GM21360 (cell line): ENCODE results near the gene FAM111A.

Experiments
- ATAC-seq: cut with Tn5 transposase; IDR thresholded peaks from one replicate; pipeline ENCODE4 v1.9.1; 2021; ENCODE audit warnings: mild to moderate bottlenecking, moderate library complexity; ENCODE audit not compliant: unreplicated experiment

FAM111A gene

DNA sequence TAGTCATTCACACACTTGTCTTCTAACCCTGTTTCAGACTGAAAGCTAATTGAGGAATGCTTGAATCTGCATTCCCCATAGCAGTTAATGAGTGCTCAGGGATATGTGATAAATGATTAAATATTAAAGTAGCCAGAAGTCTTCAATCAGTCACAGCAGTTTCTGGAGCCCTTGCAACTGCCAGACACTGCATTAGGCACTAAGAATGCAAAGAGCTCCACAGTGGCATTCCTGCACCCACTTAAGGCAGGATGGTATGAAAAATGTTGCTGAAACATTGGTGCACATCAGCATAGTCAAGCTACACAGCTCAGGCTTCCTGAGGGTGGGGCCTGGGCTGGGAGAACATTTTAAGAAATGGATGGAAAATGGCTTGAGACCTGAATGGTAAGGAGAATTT lies 35.7 kb downstream of the FAM111A start:
- ATAC-seq, result no peak

GRCh38 chr11:59179121-59179520 lies 36.5 kb downstream of the FAM111A start:
- no peak for ATAC-seq

DNA sequence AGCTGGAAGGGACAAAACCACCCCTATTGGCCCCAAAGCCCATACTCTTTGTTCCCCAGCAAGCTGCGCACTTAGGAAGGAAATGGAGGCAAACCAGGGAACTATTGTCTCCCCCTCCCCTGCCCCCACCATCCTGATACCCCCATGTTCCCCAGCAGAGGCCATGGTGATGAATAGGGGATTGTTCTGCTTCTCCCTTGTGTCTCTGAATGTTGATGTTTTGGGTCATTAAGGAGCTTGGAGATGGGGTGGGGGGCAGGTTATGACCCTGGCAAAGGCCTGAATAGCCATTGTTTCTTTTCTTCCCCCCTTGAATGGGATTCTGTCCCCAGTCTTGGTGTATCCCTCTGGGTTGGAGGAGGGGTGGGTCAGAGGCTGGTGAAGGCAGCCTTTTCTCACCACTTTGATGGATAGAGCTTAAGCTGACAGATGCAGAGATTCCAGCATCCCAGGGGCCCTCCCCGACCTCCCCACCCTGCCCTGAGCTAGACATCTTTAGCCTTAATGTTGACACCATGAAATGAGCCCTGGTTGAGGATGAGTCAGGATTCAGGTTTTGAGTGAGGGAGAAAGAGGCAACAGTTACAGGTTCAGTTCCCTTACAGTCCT lies 37.6 kb downstream of the FAM111A start:
- ATAC-seq, result no peak

DNA sequence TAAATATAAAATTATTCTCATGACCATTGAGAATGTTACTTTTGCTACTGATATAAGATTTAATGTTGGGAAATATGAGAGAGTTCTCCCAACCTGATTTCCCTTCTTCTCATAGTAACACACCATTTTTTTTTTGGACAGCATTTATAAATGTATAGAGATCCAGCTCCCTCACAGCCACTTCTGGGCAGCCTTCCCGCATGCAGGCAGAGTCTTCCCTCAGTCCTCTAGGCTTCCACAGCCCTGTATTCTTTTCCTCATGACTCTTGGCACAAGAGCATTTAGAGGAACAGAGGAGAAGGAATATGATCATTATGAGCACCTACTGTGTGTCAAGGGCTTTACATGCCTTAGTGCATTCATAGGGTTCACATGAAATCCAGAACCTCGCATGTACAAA lies 38.3 kb downstream of the FAM111A start:
- ATAC-seq, result no peak

GRCh38 chr11:59181746-59182456 lies 39.2 kb downstream of the FAM111A start:
- no peak for ATAC-seq

GRCh38 chr11:59182457-59183151 lies 39.9 kb downstream of the FAM111A start:
- ATAC-seq, result no peak

DNA sequence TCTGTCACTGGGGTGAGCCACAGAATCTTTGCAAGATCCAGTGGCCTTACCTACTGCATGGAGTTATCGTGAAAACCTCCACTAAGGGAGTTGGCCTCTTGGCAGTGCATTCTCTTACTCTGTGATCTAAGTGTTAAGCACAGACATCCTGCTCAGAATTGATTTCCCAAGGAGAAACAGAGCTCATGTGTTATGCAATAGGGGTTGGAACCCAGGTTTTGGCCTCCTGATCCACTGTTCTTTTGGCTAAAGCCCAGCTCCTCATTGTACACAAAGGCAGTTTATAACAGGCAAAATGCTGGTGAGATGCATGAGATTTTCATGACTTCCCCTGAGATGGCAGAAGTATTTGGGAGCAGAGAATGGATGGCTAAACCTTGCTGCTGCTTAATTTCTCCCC lies 41.1 kb downstream of the FAM111A start:
- ATAC-seq, result no peak

DNA sequence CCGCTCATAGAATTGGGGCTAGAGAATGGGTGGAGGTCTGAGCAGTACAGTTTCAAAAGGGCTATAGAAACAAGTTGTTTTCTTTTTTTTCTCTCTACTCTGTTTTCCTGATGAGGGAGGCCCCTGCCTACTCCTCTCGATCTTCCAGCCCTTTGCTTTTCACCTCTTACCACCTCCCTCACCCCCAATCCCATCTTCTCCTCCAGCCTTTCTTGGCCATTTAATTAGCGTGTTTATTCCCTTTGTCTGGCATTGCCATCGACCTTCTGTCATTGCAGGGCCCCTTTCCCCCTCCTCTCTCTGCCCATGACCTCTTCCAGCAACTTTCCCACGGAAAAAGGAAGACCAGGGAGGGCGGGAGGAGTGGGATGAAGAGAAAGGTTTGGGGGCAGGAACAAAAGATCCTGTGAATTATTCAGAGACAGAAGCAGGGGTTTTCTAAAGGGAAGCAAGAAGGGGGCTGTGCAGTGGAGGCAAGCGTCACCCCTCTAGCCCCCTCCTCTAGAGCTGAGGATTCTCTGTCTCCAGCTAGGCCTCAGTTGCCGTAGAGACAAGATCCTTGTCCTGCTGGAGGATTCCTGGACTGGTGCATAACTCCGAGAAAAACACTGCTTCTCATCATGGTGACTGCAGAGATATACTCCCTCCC lies 42.2 kb downstream of the FAM111A start:
- no peak for ATAC-seq

DNA sequence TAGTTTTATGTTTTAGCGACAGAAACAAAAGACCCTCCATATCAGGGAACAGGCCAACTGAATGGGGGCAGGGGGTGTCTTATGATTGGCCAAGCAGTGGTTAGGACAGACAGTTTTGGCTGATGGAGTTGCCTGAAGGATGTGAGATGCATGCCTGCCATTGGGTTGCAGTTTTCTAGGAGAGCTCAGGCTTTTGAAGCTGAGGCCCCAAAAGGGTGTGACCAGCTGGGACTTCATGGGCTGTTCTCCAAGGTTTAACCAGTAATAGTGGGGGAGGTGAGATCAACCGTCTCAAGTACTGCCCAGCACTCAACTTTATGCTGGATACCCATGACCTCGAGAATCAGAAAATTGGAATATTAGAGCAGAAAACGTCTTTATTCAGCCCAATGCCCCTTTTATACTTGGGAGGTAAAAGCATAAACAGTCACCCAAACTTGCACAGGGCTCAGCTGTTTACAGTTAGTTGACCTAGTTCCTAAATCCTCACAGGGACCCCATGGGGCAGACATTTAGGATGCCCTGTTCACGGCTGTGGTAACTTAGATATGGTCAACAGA lies 42.8 kb downstream of the FAM111A start:
- ATAC-seq, result no peak

DNA sequence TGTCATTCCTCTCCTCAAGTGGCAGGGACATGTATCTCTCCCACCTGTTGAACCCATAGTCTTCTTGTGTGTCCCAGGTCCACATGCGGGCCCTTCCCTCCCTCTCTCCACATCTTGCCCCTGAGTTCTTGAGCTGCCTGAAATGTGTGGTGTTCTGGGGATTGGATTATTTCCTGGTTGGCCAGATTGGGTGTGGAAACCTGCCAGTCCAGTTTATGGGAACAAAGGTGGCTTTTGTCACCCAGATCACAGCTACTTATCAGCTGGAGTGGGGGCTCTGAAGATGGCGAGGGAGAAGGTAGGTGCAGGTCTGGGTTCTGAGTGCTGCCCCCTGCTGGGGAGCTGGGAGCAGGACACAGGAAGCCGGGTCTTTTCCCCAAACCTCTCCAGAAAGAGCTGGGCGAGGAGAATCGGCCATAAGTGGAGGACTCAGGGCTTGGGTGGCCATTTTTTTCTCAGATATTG lies 43.5 kb downstream of the FAM111A start:
- ATAC-seq, result peak; percentile 71

DNA sequence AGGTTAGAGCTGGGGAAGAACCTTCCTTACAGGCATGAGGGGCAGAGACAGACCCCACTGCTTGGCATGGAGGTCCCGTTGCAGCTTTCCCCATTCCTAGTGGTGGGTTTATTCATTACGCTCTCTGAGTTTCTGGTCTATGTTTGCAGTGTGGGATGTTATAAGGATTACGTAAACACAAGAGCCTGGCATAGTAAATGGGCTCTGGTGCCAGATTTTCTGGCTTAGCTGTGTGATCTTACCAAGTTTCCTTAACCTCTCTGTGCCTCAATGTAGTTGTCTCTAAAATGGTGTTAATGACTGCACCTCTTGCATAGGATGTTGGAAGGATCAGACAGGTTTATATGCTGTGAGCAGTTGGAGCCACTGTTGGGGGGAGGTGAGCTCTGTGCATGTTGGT lies 44.4 kb downstream of the FAM111A start:
- no peak for ATAC-seq

DNA sequence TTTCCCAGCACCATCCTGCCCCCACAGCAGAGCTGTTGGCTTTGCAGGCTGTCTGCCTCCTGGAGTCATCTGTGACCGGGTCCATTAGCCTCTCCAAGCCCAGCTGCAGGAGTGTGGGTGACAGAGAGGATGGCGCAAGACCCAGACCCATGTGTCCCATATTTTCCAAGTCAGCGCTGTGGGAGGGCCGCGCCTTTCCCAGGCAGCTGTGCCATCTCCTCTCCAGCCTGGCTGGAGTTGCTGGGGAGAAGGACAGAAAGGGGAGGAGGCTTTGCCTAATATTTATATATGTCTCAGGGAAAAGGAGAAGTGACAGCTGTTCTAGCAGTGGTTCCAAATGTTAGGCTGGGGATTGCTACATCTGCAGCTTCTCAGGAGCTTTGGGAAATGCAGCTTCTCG lies 44.9 kb downstream of the FAM111A start:
- no peak for ATAC-seq

DNA sequence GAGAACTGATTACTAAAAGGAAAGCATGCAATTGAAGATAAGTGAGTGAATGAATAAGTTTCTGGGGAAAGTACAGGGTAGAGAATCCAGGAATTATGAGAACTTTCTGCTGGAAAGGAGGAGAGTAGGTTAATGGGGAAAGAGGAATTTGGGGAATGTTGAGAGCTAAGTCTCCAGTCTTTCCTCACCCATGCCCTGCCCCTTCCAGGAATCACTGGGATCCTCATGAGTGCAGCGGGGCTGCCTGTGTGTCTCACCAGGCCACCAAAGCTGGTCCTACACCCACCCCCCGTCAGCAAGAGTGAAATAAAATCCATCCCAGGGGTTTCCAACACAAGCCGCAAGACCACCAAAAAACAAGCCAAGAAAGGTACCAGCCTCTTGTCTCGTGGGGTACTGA lies 46.3 kb downstream of the FAM111A start:
- no peak for ATAC-seq

GRCh38 chr11:59189986-59190385 lies 47.3 kb downstream of the FAM111A start:
- ATAC-seq, result no peak

GRCh38 chr11:59191095-59191494 lies 48.4 kb downstream of the FAM111A start:
- ATAC-seq, result no peak

- no peak for ATAC-seq
Measured at GRCh38 chr11:59191890-59192289, 49.2 kb downstream of the FAM111A start.

DNA sequence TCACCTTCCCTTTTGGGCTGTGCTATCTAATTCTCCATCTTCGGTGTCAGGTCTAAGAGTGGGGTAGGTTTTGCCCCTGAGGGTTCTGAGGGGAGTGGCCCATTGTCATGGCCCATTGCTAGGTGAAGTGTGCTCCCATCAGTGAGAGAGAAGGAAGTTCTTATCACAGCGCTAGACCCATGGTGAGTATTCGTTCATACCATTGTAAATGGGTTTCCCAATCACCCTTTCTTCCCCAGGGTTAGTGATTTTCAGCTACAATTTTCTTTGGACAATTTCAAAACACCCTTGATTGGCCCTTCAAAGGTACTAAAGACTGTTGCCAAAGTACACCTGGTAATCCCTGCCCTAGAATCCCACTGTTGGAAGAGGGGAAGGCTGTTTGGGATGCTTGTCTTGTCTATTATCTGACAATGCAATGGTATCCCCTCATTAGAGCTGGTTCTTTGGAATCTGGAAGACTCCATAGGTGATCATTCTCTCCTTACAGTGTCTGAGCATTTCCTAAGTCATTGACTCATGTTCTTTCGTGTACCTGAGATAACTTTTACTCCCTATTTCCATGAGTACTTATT lies 49.9 kb downstream of the FAM111A start:
- no peak for ATAC-seq

DNA sequence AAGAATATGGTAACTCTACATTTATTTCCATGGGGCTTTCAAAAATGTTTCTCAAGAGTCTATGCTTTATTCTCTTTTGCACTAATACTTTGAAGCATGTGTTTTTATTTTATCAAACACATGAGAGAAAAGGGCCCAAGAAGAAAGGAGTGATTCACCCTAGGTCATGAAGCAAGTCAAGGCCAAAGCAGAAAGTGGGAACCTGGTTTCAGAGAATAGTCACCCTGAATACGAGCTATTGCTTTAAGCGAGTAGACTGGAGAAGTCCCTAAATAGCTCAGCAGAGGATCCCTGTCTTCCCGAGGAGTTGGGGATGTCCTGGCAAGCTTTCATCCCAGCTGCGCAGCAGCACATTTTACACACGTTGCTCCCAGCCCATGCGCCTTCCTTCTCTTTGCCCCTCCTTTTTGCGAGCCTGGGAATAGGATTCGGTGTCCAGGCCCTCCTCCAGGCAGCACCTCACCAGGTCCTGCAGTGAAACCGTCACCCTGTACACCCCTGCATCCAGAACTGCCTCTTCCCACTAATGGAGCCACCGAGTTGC lies 51.0 kb downstream of the FAM111A start:
- no peak for ATAC-seq

GRCh38 chr11:59195586-59195985 lies 52.9 kb downstream of the FAM111A start:
- ATAC-seq, result no peak

GRCh38 chr11:59196777-59197176 lies 54.1 kb downstream of the FAM111A start:
- no peak for ATAC-seq

- ATAC-seq, result no peak
Measured at GRCh38 chr11:59197991-59198390, 55.3 kb downstream of the FAM111A start.
